CD14-positive monocyte (primary cell): Measurements from ENCODE around the gene TGFB3. TPM values are rescaled to one million over a fixed set of nuclear protein-coding genes. Genes with fewer than 3 reads are reported as not detected.
A peak's percentile ranks its signal among the peaks of the same experiment; 100 is the strongest.

Experiments used
- DNase-seq, 3 donors: peaks; one replicate each; pipeline ENCODE4 v3.0.0-alpha.2; 2011 to 2022
- H2AFZ ChIP-seq: 2 replicates; pipeline ENCODE4 v1.6.0; 2012; ENCODE audit warnings: mild to moderate bottlenecking, low read depth, low read length, inconsistent platforms; ENCODE audit not compliant: insufficient read depth, poor library complexity, severe bottlenecking
- H3K27ac ChIP-seq, 2 donors: 1 replicate in 1 of 2; 2 replicates in 1 of 2; pipeline ENCODE4 v1.5.1; 2012 to 2013; ENCODE audit warnings: low read length in 2 of 2, control low read depth in 1 of 2, inconsistent platforms in 1 of 2, low read depth in 1 of 2, mild to moderate bottlenecking in 1 of 2
- H3K27me3 ChIP-seq, 2 donors: one replicate each; pipeline versions ENCODE4 v1.6.0 to v1.6.1; 2011 to 2013; ENCODE audit warnings: low read length in 2 of 2; ENCODE audit not compliant: control insufficient read depth in 2 of 2, insufficient read depth in 2 of 2
- H3K36me3 ChIP-seq, 2 donors: replicated peaks in 1 of 2; 1 replicate in 1 of 2; 2 replicates in 1 of 2; pipeline versions ENCODE4 v1.5.1 to v1.6.1; 2012 to 2013; ENCODE audit warnings: low read length in 2 of 2, control low read depth in 1 of 2, inconsistent platforms in 1 of 2, mild to moderate bottlenecking in 1 of 2; ENCODE audit not compliant: insufficient read depth in 2 of 2, control insufficient read depth in 1 of 2
- H3K4me1 ChIP-seq, 2 donors: 1 replicate in 1 of 2; 2 replicates in 1 of 2; pipeline versions ENCODE4 v1.5.1 to v1.6.1; 2012 to 2013; ENCODE audit warnings: low read length in 2 of 2, control low read depth in 1 of 2, inconsistent platforms in 1 of 2, mild to moderate bottlenecking in 1 of 2, moderate library complexity in 1 of 2; ENCODE audit not compliant: insufficient read depth in 2 of 2, control insufficient read depth in 1 of 2
- H3K4me2 ChIP-seq: replicated peaks from 2 replicates; pipeline ENCODE3; 2012; ENCODE audit warnings: low read length, moderate library complexity, mild to moderate bottlenecking; ENCODE audit not compliant: poor library complexity, severe bottlenecking; ENCODE audit errors: extremely low read depth
- H3K4me3 ChIP-seq, 3 experiments: fragments of 200-600 bp in 1 of 3; sonication (generic) in 1 of 3; replicated peaks in 1 of 3; 1 replicate in 2 of 3; 2 replicates in 1 of 3; pipeline ENCODE4 v1.5.1; 2011 to 2013; ENCODE audit warnings: low read length in 3 of 3, mild to moderate bottlenecking in 3 of 3, control low read depth in 2 of 3, low read depth in 2 of 3, inconsistent platforms in 1 of 3, moderate library complexity in 1 of 3
- H3K79me2 ChIP-seq: 2 replicates; pipeline ENCODE4 v1.6.0; 2012; ENCODE audit warnings: mild to moderate bottlenecking, control low read depth, inconsistent platforms, low read length, moderate library complexity; ENCODE audit not compliant: insufficient read depth
- H3K9ac ChIP-seq: 2 replicates; pipeline ENCODE4 v1.6.0; 2017; ENCODE audit warnings: low read length, mild to moderate bottlenecking; ENCODE audit not compliant: insufficient read depth, poor library complexity, severe bottlenecking
- H3K9me3 ChIP-seq, 2 donors: replicated peaks in 1 of 2; 1 replicate in 1 of 2; 2 replicates in 1 of 2; pipeline versions ENCODE4 v1.5.1 to v1.6.1; 2012 to 2013; ENCODE audit warnings: low read length in 2 of 2, control low read depth in 1 of 2; ENCODE audit not compliant: control insufficient read depth in 1 of 2, insufficient read depth in 1 of 2
- H4K20me1 ChIP-seq: 2 replicates; pipeline ENCODE4 v1.6.0; 2012; ENCODE audit warnings: mild to moderate bottlenecking, low read length, control low read depth, moderate library complexity; ENCODE audit not compliant: insufficient read depth
- H3K27ac Mint-ChIP-seq, 7 donors: one replicate each; pipeline ENCODE4 v1.8.0; 2020; ENCODE audit warnings: mild to moderate bottlenecking in 7 of 7, mixed read lengths in 7 of 7, moderate library complexity in 6 of 7, inconsistent platforms in 2 of 7
- H3K27me3 Mint-ChIP-seq, 3 donors: one replicate each; pipeline ENCODE4 v1.8.0; 2021 to 2022; ENCODE audit warnings: low read depth in 3 of 3, mild to moderate bottlenecking in 3 of 3, mixed read lengths in 3 of 3, moderate library complexity in 3 of 3, inconsistent platforms in 1 of 3
- H3K36me3 Mint-ChIP-seq, 2 donors: one replicate each; pipeline ENCODE4 v1.8.0; 2020; ENCODE audit warnings: mixed read lengths in 2 of 2, inconsistent platforms in 1 of 2, mild to moderate bottlenecking in 1 of 2
- H3K4me1 Mint-ChIP-seq: one replicate; pipeline ENCODE4 v1.8.0; 2020; ENCODE audit warnings: mild to moderate bottlenecking, mixed read lengths
- H3K4me3 Mint-ChIP-seq, 2 donors: one replicate each; pipeline ENCODE4 v1.8.0; 2020; ENCODE audit warnings: mild to moderate bottlenecking in 2 of 2, mixed read lengths in 2 of 2, moderate library complexity in 1 of 2
- H3K9me3 Mint-ChIP-seq, 7 donors: one replicate each; pipeline ENCODE4 v1.8.0; 2020 to 2022; ENCODE audit warnings: mixed read lengths in 7 of 7, mild to moderate bottlenecking in 6 of 7, moderate library complexity in 6 of 7, inconsistent platforms in 2 of 7
- WGBS: methylation state at CpG from one replicate; pipeline ENCODE4 v1.1.5; 2013; ENCODE audit warnings: missing lambda C conversion rate; ENCODE audit not compliant: insufficient coverage; 5-methylcytosine and 5-hydroxymethylcytosine counted together
- intact Hi-C, 2 donors: fragments of 100-400 bp; cut with micrococcal nuclease; formaldehyde crosslinking; loops; one replicate each; pipeline versions ENCODE4 v1.15.0 to v1.15.1; 2023
- polyA plus RNA-seq, 3 donors: library from polyadenylated mRNA; depleted of rRNA in 1 of 3; unstranded in 2 of 3; stranded (reverse) in 1 of 3; fragments of 300-500 nt in 2 of 3; fragments of >200 nt in 1 of 3; fragmentation: Illumina TruSeq in 2 of 3; gene quantifications; 1 replicate in 2 of 3; 2 replicates in 1 of 3; pipeline ENCODE4 v1.2.3, GENCODE V29; 2012 to 2021
- TF ChIP-seq, protein P1 (sequence below): fragments of 200-600 bp; IDR thresholded peaks from one replicate; pipeline ENCODE4 v1.8.0; 2022; ENCODE audit warnings: antibody characterized with exemption, mild to moderate bottlenecking

Gene TGFB3
- polyA plus RNA-seq, 3 donors, result 0.07 to 1.8 TPM; not detected in 1

DNA sequence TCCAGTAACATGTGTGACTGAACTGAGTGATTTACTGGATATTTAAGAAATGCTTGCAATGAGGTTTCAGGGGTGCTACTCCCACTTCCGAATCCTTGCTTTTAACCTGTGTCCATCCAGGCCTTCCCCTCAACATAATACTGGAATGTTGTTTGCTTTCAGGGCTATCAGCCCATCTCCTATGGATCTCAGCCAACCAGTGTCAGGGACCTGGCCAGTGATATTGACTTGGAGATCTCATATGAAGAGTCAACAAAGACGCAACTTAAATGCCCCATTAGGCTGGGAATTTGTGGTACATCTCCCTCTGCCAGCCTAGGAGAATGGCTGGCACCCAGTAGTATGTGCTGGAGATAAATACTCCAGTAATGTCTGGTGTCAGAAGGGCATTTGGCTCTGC is 2.9 kb upstream of the TGFB3 start:
- DNase-seq, result no peak
- TF ChIP-seq, protein P1, sequence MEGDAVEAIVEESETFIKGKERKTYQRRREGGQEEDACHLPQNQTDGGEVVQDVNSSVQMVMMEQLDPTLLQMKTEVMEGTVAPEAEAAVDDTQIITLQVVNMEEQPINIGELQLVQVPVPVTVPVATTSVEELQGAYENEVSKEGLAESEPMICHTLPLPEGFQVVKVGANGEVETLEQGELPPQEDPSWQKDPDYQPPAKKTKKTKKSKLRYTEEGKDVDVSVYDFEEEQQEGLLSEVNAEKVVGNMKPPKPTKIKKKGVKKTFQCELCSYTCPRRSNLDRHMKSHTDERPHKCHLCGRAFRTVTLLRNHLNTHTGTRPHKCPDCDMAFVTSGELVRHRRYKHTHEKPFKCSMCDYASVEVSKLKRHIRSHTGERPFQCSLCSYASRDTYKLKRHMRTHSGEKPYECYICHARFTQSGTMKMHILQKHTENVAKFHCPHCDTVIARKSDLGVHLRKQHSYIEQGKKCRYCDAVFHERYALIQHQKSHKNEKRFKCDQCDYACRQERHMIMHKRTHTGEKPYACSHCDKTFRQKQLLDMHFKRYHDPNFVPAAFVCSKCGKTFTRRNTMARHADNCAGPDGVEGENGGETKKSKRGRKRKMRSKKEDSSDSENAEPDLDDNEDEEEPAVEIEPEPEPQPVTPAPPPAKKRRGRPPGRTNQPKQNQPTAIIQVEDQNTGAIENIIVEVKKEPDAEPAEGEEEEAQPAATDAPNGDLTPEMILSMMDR, result no peak
- Mint-ChIP-seq H3K4me1 (peaks cover 28% of the 10 kb centered on the region), H3K27ac (peak overlapping the region in 1 of 7 donors; percentile 76), H3K9me3 (peaks cover 0 to 2% (median 0%) of the 10 kb centered on the region in 7 donors), H3K36me3 (peaks cover 0 to 1% of the 10 kb centered on the region in 2 donors), H3K4me3 (no peak overlapping the region), H3K27me3 (peaks cover 15 to 31% (median 20%) of the 10 kb centered on the region in 3 donors)
- Histone ChIP-seq H4K20me1 (no peaks in the 10 kb centered on the region), H3K27ac (no peak overlapping the region), H3K4me2 (no peak overlapping the region), H3K9ac (no peak overlapping the region), H3K4me3 (no peak overlapping the region), H3K9me3 (no peaks in the 10 kb centered on the region), H3K27me3 (peaks cover 0 to 11% of the 10 kb centered on the region in 2 donors), H3K79me2 (no peaks in the 10 kb centered on the region), H2AFZ (no peak overlapping the region), H3K4me1 (peaks cover 24 to 32% of the 10 kb centered on the region in 2 donors), H3K36me3 (no peaks in the 10 kb centered on the region)
- intact Hi-C loops, result loop anchor here (5.0 to 10.0 kb wide), 2 partner anchors 168 to 410 kb away; partner anchors contain the start of genes FLVCR2 (in 1 of the 2) and GPATCH2L (in 1 of the 2)
- WGBS, result 86% methylated on average over 2 of the region's 2 CpGs

DNA sequence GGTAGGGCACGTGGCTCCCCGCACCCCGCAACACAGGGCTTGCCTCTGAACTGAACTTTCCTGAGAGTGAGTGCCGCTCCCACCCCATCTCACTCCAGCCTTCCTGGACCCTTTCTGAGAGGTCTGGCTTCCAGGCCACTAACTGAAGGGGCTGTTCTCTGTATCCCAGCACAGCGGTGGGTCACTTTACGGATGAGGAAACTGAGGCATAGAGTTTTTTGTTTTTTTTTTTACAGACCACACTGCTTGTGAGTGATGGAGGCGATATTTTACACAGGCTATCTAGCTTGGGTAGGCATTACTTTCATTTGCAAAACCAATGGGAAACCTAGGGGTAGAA is 1.2 kb upstream of the TGFB3 start:
- intact Hi-C loops, result loop anchor here (2.0 to 10.0 kb wide), 3 partner anchors 169 to 408 kb away; partner anchors contain the start of genes FLVCR2 (in 1 of the 2) and GPATCH2L (in 1 of the 2)
- H3K9ac ChIP-seq, result no peak overlapping the region
- Mint-ChIP-seq H3K9me3 (peaks cover 0 to 2% (median 0%) of the 10 kb centered on the region in 7 donors), H3K4me1 (peaks cover 42% of the 10 kb centered on the region), H3K36me3 (peaks cover 0 to 1% of the 10 kb centered on the region in 2 donors), H3K27me3 (peaks cover 17 to 40% (median 23%) of the 10 kb centered on the region in 3 donors), H3K4me3 (peak overlapping the region; percentile 85 to 92), H3K27ac (peak overlapping the region in 1 of 7 donors; percentile 46)
- no peaks in the 10 kb centered on the region for H3K9me3 ChIP-seq
- H3K27me3 ChIP-seq, result peaks cover 0 to 11% of the 10 kb centered on the region in 2 donors
- WGBS, result 21% methylated on average over 3 of the region's 7 CpGs
- no peak for DNase-seq
- no peaks in the 10 kb centered on the region for H3K36me3 ChIP-seq
- no peaks in the 10 kb centered on the region for H4K20me1 ChIP-seq
- TF ChIP-seq, protein P1, result no peak
- H3K4me1 ChIP-seq, result peaks cover 27 to 32% of the 10 kb centered on the region in 2 donors
- H3K4me2 ChIP-seq, result peak overlapping the region; percentile 88
- H2AFZ ChIP-seq, result peak overlapping the region; percentile 95
- H3K4me3 ChIP-seq, result peak overlapping the region in 2 of 3 experiments; percentile 48 to 83
- no peak overlapping the region for H3K27ac ChIP-seq
- H3K79me2 ChIP-seq, result no peaks in the 10 kb centered on the region
